C1 segment of cervical spinal cord (tissue), 14 donors: ENCODE measurements around the gene MYO1B.

Source experiments
- DNase-seq, 14 donors: peaks; one replicate each; lab custom pipeline; 2025; lab: John Stamatoyannopoulos, UW

Gene MYO1B

DNA sequence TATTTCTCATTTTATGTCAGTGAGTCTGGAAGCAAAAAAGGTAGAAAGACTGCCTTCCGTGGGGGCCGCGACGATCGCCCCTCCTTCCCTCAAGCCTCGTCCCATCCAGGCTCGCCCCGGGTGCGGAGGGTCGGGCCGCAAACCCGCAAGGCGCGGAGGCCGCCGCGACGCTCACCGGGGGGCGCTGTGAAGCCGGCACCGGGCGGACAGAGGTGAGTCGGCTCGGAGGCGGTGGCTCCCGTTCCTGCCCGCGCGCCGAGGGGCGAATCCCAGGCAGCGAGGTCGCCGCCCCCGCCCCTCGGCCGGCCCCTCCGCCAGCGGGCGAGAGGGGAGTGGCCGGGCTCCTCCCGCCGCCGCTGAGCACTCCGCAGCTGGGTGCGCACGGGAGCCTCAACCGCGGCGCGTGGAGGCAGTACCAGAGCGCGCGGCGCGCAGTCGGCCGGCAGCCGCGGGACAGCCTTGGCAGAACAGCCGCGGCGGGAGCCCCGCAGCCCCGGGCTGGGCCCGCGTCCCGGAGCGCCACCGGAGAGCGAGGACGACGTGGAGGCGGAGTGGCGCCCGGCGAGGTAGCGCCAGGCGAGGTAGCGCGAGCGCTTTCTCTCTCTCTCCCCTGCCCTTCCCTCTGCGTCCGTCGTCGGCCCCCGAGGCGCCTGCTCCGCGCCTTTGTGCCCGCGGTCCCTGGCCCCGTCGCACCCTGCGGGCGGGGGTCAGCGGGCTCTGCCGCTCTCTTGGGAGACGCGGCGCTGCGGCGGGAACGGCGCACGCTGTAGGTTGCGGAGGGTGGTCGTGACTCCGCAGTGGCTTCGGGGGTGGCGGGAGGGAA, at the start of gene MYO1B:
MYO1B (plus strand) TSS at position 359 of the 823 bp plus-strand sequence. CDS start 31,492 bp downstream, outside the sequence.
- DNase-seq: peak in 1 of 14 donors; percentile 36

GRCh38 chr2:191197096-191197495, 48.1 kb upstream of the MYO1B start:
- no peak for DNase-seq

DNA sequence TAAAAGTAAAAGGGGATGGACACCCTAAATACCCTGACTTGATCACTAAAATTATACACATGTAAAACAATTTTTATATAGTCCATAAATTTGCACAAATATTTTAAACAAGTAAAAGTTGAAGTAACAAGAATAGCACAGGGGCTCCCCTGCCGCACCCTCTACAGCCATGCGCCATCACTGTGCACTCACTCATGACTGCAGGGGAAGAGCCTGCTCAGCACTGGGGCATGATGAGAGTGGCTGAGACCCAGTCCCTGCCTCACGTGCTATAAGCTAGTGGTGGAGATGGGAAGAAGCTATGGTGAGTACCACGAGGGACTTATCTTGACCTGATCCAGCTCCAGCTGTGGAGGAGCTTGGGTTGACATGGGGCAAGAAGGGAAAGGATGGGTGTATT, 46.9 kb upstream of the MYO1B start:
- no peak for DNase-seq

DNA sequence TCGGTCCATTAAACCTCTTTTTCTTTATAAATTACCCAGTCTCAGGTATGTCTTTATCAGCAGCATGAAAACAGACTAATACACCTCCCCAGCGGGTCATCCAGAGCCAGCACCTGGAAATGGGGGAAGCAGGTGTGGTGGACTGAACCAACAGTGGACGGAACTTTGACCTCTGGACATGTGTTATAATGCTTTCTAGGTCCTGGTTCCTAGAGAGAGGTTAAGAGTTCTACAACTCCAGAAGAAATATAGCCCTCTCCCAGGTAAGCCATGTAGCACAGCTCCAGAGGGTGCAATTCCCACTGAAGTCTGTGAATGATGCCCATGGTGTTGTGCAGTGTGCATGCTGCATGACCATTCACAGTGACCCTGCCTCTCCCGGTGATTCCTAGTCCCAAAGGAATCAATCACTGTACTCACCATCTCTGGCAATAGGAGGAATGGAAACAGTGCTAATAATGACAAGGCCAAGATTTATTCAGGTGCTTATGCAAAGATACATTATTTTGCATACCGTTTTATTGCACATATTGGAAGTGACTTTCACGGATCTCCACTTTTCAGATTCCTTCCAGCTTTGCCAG, 45.2 kb upstream of the MYO1B start:
- DNase-seq: no peak

- DNase-seq: no peak
Observed at GRCh38 chr2:191200910-191201309, 44.3 kb upstream of the MYO1B start.

DNA sequence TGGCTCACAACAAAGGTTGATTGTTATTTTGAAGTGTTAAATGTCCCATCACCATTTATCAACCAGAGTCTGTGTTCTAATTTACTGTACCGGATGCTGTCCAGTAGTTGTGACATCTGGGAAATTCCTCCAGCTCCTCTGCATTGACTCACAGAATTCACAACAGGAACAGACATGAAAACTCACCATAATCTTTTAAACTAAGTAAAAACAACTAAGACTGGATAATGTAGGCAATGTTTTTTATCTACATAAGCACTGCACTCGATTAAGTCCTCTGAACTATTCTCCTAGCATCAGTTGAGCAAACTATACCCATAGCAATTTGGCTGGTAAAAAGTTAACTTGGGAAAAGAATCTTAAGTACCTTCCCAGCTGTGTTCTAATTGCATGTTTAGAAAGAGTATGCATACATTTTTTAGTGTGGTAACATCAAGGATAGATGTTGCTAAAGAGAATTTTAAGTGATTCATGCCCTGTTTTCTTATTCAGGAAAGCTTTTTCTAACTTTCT, 42.9 kb upstream of the MYO1B start:
- DNase-seq: no peak

DNA sequence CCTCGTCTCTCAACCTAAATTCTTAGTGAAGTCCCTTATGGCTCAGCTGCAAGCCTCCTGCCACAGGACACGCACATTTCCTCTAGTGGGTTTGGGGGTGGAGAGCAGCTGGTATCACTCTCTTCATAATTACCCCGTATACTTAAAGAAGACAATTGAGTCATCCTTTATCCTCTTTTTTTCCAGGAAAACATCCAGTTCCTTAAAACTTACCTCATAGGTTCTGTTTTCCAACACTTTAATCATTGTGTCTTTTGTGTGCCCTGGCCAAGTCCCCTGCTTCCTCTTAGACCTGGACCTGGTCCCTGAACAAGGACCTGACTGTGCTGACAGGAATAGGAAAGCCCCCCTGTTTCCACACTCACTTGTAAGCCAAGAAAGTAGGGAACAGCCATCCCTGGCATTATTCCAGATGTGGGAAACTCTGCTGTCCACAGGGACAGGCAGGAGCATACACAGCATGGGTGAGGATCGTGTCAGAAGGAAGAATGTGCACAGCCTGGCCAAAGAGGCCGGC, 42.3 kb upstream of the MYO1B start:
- no peak for DNase-seq

DNA sequence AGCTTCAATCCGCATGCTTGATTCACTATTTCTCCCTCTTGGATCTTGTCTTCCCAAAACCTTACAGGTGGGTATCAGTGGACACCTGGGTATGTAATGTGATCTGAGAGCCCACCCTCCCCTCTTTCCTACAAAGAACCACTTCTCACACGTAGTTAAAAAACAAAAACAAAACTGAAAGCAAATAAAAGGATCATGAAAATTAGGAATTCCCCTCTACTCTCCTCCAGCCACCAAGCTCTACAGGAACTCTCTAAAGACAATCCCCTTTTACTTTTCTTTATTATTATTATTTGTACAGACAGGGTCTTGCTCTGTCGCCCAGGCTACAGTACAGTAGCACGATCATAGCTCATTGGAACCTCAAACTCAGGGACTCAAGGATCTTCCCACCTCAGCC, 40.8 kb upstream of the MYO1B start:
- no peak for DNase-seq

DNA sequence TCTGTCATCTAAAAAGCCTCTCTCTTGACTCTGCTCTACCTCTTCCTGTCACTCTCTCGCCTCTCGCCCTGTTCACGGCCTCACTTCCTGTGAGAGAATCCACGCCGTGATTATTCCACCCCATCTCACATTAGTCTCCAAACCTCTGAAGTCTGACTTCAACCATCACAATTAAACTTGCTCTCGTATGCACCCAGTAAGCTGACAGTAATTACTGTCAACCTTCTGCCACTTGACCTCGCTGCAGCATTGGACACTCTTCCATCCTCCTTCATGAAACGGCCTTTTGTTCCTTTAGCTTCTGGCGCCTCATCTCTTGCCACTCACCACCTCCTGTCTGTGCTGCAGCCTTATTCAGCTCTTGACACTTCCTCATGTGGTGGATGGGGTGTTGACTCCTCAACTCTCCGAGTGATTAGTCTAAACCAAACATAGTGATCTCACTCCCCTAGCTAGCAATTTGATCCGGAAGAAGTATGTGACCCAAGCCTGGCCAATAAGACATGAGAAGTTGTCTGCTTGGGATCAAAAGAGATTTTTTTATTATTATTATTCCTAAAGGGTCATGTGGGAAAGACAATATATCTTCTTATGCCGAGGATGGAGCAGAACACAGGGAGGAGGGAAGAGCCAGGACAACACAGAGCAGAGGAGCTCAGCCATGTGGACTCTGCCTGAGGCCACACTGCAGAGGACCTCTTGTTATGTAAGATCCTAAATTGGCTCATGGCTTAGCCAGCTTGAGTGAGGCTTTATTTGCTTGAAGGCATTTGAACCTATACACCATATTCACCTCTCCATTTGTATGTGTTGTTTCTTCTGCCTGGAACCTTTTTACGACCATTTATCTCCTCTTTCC, 38.4 kb upstream of the MYO1B start:
- DNase-seq: no peak

DNA sequence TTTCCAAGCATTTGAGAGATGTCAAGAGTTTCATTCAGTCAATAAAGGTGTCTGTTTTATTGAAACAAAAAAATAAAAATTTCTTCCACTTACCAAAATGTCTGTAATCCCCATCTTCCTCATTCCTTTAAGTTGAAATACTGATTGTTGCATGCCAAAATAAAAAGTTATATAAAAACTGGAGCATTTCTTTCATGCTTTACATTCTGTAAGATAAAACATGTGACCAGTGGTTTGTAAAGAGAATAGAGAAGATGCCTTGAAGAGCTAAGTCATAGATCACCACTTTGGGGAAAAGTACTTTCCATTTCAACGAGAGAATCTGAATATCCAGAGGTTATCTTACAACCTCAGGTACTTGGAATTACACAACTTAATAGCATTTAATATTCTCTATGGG, 35.9 kb upstream of the MYO1B start:
- no peak for DNase-seq

DNA sequence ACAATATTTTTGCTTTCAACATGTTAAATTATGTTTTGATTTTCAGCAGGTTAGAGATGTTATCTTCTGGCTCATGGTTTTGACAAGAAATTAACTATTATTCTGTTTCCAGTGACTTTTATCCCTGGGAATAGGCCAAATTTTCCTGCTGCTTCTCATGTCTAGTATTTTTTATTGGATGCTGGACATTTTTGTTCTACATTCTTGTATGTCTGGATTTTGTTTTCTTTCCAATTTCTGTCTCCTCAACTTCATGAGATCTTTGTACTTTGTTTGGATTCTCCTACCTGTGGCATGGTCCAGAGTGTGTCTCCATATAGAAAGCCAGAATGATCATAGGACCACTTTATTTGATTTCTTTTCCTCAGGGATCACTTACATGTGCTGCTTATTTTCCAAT, 33.1 kb upstream of the MYO1B start:
- no peak for DNase-seq

DNA sequence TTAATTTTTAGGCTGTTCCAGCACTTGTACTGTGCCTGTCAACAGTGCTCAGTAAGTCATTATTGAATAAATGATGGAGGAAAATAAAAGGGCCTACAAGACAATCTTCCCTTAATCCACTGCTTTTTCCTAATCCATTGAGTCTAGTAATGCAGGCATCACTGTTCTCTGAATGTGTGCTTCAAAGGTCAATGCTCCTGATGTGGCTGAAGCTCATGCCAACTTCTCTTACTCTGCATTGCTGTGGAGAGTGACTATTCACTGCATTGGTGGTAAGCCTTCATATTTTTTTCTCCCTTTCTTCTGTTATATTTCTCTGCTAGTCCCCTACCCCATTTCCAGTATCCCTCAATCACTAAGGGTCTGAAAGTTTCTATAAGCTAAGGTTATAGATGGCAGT, 31.9 kb upstream of the MYO1B start:
- DNase-seq: no peak

DNA sequence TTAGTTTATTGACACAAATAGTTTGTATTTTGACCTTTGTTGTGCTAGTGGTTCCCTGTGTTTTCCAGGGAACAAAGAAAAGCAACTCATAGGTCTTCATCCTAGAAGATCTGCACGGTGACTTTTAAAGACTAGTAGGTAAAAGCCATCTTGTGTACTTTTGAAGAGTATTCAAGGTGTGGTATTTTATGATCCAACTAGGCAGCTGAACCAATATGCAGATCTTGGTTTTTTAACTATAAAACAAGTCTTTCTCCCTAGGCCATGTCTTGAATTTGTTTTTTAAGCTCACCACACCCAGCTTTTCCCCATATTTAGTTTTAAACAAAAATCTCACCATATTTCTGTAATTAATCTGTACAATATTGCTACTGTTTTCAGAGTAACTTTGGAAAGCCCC, 30.0 kb upstream of the MYO1B start:
- no peak for DNase-seq

- DNase-seq: no peak
Observed at GRCh38 chr2:191215666-191216065, 29.5 kb upstream of the MYO1B start.

- no peak for DNase-seq
Observed at GRCh38 chr2:191217580-191217979, 27.6 kb upstream of the MYO1B start.

DNA sequence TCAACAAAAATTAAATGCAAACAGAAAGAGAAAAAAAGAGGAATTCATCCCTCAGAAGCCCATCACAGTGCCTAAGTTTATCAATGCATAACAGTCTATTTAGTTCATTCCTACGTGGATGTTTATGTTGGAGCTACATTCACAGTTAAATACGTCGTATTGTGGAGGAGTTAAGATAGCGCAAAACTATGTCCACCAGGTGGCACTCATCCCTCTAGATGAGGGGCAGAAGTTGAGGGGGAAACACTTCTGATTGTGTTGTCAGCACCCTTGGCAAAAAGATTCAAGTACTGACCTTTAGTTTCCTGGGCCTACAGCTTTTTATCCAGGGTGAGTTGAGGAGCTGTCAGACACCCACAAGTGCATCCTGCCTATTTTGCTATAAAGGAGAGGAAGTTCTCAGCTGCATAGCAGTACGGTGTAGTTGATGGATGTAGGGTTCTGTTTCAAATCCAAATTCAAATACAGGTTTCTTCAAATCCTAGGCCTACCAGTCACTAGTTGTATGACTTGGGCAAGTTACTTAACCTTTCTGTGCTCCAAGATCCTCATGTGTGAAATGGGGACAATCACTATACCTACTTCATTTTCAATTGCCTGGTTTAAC, 26.8 kb upstream of the MYO1B start:
- peak in 2 of 14 donors; percentile 1 to 4 for DNase-seq

DNA sequence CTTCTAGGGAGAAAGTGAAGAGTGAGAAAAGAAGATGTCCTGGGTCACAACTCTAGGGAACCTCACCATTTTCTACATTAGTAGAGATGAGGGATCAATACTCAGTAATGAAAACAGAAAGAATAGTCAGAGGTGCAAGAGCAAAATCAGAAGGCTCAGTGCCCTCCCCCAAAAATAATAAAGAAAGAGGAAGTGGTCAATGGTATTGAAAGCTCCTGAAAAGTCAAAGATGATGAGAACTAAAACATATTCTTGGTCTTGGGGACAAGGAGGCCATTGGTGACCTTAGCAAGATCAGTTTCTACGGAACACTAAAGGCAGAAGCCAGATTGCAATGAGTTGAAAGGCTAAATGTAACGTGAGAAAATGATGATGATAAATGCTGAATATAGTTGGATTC, 24.5 kb upstream of the MYO1B start:
- no peak for DNase-seq

DNA sequence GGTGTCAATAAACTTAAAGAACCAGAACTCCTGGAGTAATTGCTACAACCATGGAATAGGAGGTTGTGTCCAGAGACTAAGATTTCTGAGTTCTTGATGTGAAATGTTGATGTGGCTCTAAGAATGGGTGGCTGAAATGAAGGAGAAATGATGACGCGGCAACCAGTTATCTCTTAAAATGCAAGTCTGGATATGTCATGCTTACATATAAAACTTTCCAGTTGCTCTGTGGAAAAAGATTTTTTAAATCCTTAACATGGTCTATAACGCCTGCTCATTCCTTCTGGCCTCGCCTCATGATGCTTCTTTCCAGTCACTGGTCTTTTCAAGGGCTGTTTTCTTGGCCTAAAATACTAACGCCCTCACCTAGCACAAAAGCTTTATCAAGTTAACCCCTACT, 23.5 kb upstream of the MYO1B start:
- no peak for DNase-seq

DNA sequence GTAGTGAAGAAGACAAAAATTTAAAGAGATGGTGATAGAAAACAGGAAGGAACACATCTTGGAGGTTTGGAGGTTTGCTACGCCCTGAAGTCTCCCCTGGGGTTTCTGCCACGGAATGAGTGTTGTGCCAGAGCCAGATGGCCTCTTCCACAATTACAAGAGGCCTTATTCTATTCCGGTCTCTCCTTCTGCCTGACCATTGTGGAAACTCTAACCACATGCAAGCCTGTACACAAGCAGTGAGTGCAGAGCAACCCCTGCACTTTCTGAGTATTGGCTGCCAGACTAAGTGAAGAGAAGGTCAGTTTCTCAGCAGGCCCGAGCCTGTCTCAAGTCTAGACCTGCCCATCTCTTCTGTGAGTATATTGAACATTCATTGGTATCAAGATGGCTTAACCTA, 22.7 kb upstream of the MYO1B start:
- DNase-seq: no peak

- DNase-seq: no peak
Observed at GRCh38 chr2:191222952-191223351, 22.3 kb upstream of the MYO1B start.

DNA sequence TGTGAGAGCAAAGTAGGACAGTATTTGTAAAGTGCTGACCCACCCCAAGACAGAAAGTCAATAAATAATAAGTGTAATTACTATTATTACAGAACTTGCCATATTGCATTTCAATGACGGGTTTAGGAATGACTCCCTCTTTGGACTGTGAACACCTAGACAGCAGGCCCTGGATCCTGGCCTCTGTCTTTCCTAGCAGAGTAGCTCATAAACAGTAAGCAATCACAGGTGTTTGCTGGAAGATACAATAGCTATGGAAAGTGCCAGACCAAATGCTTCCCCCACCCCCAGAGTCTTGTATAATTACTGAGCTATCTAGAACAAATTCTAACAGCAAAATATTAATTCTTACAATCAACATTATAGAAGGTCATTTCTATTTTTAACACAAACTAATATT, 20.1 kb upstream of the MYO1B start:
- DNase-seq: no peak

- no peak for DNase-seq
Observed at GRCh38 chr2:191225690-191226089, 19.5 kb upstream of the MYO1B start.
